Measurements from ENCODE around the gene ASB13.
A peak's percentile ranks its signal among the peaks of the same experiment; 100 is the strongest.

Gene ASB13

DNA sequence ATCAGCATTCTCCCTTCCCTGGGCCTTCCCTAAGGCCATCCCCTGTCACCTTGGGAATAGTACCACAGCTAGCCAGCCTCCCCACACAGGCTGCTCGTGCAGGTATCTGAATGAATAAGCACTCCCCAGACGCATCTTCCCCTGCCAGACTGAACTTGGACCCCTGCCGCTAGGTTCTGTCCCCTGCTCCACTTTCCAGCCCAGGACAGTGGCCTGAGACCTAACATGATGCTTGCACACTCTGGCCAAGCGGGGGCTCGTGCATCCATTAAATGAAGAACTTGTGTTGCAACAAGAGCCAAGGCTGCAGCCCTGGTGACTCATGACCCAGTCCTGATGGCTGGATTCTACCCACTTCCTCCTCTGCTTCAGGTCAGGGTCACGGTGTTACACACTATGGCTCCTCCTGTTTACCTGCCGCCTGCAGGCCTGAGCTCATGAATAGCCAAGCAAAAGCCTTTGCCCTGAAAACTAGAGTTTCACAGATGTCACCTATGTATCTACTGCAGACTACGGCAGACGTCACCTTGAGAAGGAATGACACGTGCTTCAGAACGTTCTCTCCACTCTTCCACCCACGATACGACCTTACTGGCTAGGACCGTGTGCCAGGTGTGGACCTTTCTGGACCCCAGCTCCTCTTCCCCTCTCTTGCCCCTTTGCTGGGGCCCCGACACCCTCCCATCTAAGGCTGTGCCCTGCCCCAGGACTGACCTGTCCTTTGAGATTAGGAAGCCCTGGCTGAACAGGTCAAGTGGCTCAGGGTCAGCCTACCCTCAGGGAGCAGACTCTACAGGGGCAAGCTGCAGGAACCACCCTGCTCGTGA lies 6.5 kb downstream of the ASB13 start:
- Histone ChIP-seq H2BK12ac (ENCODE audit: low read length) (no peak overlapping the region), H4K91ac (ENCODE audit: low read depth, low read length, poor library complexity) (no peak overlapping the region), H4K8ac (ENCODE audit: low read depth, low read length) (no peak overlapping the region), H3K14ac (ENCODE audit: low read length) (peak overlapping the region; percentile 31), H3K27ac (replicated peaks; ENCODE audit: low read length) (no peak overlapping the region), H3K18ac (ENCODE audit: low read length) (peak overlapping the region; percentile 67), H3K79me1 (ENCODE audit: low read depth, low read length) (peaks cover 2% of the 10 kb centered on the region), H3K36me3 (replicated peaks in 1 of 2; ENCODE audit: control insufficient read depth in 2 of 2, insufficient read depth in 2 of 2, low read length in 2 of 2) (no peaks in the 10 kb centered on the region), H3K9me3 (replicated peaks in 1 of 2; ENCODE audit: control insufficient read depth in 2 of 2, insufficient read depth in 1 of 2, low read depth in 1 of 2, low read length in 2 of 2) (no peaks in the 10 kb centered on the region), H3K4me1 (ENCODE audit: control insufficient read depth in 2 of 2, insufficient read depth in 1 of 2, low read depth in 1 of 2, low read length in 2 of 2) (peaks cover 3 to 15% of the 10 kb centered on the region in 2 donors), H3K4me3 (ENCODE audit: low read length in 2 of 2) (peak overlapping the region in 1 of 2 donors; percentile 32), H2BK5ac (ENCODE audit: low read length) (no peak overlapping the region), H3K4ac (ENCODE audit: low read length) (no peak overlapping the region), H3K27me3 (ENCODE audit: control insufficient read depth in 3 of 3, insufficient read depth in 3 of 3, low read depth in 1 of 3, low read length in 3 of 3) (no peaks in the 10 kb centered on the region), H3K9ac (ENCODE audit: low read depth, low read length, poor library complexity) (peak overlapping the region; percentile 72), H2BK15ac (ENCODE audit: low read length) (peak overlapping the region; percentile 23), H3K23ac (ENCODE audit: low read depth, low read length, poor library complexity) (peak overlapping the region; percentile 77), H3K4me2 (ENCODE audit: insufficient read depth, low read length, poor library complexity, severe bottlenecking) (no peak overlapping the region), H2AFZ (ENCODE audit: low read length) (no peak overlapping the region), H2BK120ac (ENCODE audit: low read depth, low read length) (no peak overlapping the region), H2AK5ac (ENCODE audit: low read depth, low read length) (peak overlapping the region; percentile 68)
- no peak for DNase-seq (ENCODE audit: low spot score)
- WGBS, 2 donors (ENCODE audit: extremely low coverage in 2 of 2, insufficient read length in 2 of 2, insufficient replicate concordance in 1 of 2): no CpG with 5 or more reads among the region's 16 CpGs

DNA sequence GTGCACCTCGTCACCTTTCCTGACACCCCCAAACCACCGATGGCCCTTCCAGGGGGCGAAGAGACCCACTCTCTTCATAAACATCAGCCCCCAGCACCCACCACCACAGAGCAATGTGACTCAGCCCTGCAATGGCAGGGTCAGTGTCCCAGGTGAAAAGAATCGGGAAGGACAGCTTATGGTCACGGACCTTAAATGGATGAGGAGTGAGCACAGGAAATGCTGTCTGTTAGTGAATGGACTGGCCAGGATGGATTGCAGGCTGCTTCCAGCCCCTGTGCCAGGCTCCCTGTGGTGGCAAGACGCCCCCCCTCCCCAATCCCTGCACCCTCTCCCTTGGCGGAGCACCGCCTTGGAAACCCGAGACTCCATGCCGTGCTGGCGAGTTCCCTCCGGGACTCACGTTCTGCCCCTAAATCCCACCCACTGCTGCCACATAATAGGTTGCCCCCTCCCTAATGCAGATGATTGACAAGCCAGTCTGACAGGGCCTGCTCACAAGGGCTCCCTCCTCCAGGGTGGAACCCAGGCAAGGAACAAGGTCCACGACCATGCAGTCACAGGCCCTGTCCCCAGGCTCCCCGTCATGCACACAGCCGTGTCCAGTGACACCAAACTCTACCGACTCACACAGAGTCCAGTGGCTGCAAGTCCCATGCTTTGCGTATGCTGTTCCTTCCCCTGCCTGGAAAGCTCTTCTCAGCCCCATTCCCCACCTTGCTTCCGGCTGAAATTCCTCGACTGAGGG lies 7.3 kb downstream of the ASB13 start:
- Histone ChIP-seq H3K36me3 (replicated peaks in 1 of 2; ENCODE audit: control insufficient read depth in 2 of 2, insufficient read depth in 2 of 2, low read length in 2 of 2) (no peaks in the 10 kb centered on the region), H3K4me1 (ENCODE audit: control insufficient read depth in 2 of 2, insufficient read depth in 1 of 2, low read depth in 1 of 2, low read length in 2 of 2) (peaks cover 3 to 15% of the 10 kb centered on the region in 2 donors), H3K9me3 (replicated peaks in 1 of 2; ENCODE audit: control insufficient read depth in 2 of 2, insufficient read depth in 1 of 2, low read depth in 1 of 2, low read length in 2 of 2) (no peaks in the 10 kb centered on the region), H3K18ac (ENCODE audit: low read length) (peak overlapping the region; percentile 76), H2BK15ac (ENCODE audit: low read length) (peak overlapping the region; percentile 23), H3K4me2 (ENCODE audit: insufficient read depth, low read length, poor library complexity, severe bottlenecking) (peak overlapping the region; percentile 29), H2AFZ (ENCODE audit: low read length) (no peak overlapping the region), H4K8ac (ENCODE audit: low read depth, low read length) (no peak overlapping the region), H2BK120ac (ENCODE audit: low read depth, low read length) (no peak overlapping the region), H3K79me1 (ENCODE audit: low read depth, low read length) (peaks cover 2% of the 10 kb centered on the region), H3K14ac (ENCODE audit: low read length) (no peak overlapping the region), H3K4me3 (ENCODE audit: low read length in 2 of 2) (no peak overlapping the region), H3K27me3 (ENCODE audit: control insufficient read depth in 3 of 3, insufficient read depth in 3 of 3, low read depth in 1 of 3, low read length in 3 of 3) (no peaks in the 10 kb centered on the region), H3K4ac (ENCODE audit: low read length) (no peak overlapping the region), H2BK12ac (ENCODE audit: low read length) (no peak overlapping the region), H4K91ac (ENCODE audit: low read depth, low read length, poor library complexity) (no peak overlapping the region), H3K23ac (ENCODE audit: low read depth, low read length, poor library complexity) (no peak overlapping the region), H2BK5ac (ENCODE audit: low read length) (no peak overlapping the region), H3K9ac (ENCODE audit: low read depth, low read length, poor library complexity) (peak overlapping the region; percentile 72), H2AK5ac (ENCODE audit: low read depth, low read length) (peak overlapping the region; percentile 68), H3K27ac (replicated peaks; ENCODE audit: low read length) (no peak overlapping the region)
- peak; percentile 33 for DNase-seq (ENCODE audit: low spot score)
- no CpG with 5 or more reads among the region's 20 CpGs for WGBS, 2 donors (ENCODE audit: extremely low coverage in 2 of 2, insufficient read length in 2 of 2, insufficient replicate concordance in 1 of 2)

DNA sequence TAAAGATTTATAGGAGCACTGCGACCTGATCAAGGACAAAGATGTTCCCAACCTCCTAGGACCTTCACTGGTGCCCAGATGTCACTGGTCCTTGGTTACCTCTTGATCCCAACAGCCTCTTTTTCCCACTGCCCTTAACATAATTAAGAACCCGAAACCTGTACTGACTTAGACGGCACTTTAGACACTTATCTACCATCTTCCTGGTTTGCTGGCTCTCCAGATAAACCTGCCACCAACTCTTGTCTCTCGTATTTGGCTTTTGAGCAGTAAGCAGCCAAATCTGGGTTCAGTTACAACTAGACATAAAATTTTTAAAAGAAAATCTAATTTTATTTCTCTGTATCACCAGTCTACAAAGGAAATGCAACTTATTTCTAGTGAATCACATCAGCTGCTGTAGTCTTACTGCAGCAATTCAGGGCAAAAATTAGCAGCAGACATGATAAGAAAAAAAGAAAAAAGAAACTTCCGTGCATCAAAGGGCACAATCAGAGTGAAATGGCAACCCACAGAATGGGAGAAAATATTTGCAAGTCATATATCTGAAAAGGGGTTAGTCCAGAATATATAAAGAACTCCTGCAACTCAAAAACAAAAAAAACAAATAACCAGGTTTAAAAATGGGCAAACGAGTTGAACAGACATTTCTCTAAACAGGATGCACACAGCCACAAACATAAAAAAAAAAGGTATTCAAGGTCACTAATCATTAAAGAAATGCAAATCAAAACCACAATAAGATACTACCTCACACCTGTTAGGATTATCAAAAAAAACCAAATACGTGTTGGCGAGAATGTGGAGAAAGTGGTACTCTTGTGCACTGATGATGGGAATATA lies 9.4 kb downstream of the ASB13 start:
- H4K8ac ChIP-seq (ENCODE audit: low read depth, low read length): no peak overlapping the region
- H3K4me3 ChIP-seq (ENCODE audit: low read length in 2 of 2): no peak overlapping the region
- H3K36me3 ChIP-seq (replicated peaks in 1 of 2; ENCODE audit: control insufficient read depth in 2 of 2, insufficient read depth in 2 of 2, low read length in 2 of 2): no peaks in the 10 kb centered on the region
- H2BK5ac ChIP-seq (ENCODE audit: low read length): no peak overlapping the region
- H3K14ac ChIP-seq (ENCODE audit: low read length): no peak overlapping the region
- H2BK120ac ChIP-seq (ENCODE audit: low read depth, low read length): no peak overlapping the region
- peaks cover 3 to 15% of the 10 kb centered on the region in 2 donors for H3K4me1 ChIP-seq (ENCODE audit: control insufficient read depth in 2 of 2, insufficient read depth in 1 of 2, low read depth in 1 of 2, low read length in 2 of 2)
- H3K23ac ChIP-seq (ENCODE audit: low read depth, low read length, poor library complexity): no peak overlapping the region
- no peak overlapping the region for H3K27ac ChIP-seq (replicated peaks; ENCODE audit: low read length)
- H3K9ac ChIP-seq (ENCODE audit: low read depth, low read length, poor library complexity): no peak overlapping the region
- DNase-seq (ENCODE audit: low spot score): no peak
- H3K27me3 ChIP-seq (ENCODE audit: control insufficient read depth in 3 of 3, insufficient read depth in 3 of 3, low read depth in 1 of 3, low read length in 3 of 3): no peaks in the 10 kb centered on the region
- no peak overlapping the region for H2AFZ ChIP-seq (ENCODE audit: low read length)
- no peak overlapping the region for H2BK12ac ChIP-seq (ENCODE audit: low read length)
- no peak overlapping the region for H3K4ac ChIP-seq (ENCODE audit: low read length)
- peaks cover 0 to 2% of the 10 kb centered on the region in 2 donors for H3K9me3 ChIP-seq (replicated peaks in 1 of 2; ENCODE audit: control insufficient read depth in 2 of 2, insufficient read depth in 1 of 2, low read depth in 1 of 2, low read length in 2 of 2)
- no peak overlapping the region for H3K4me2 ChIP-seq (ENCODE audit: insufficient read depth, low read length, poor library complexity, severe bottlenecking)
- no peak overlapping the region for H3K18ac ChIP-seq (ENCODE audit: low read length)
- H2AK5ac ChIP-seq (ENCODE audit: low read depth, low read length): no peak overlapping the region
- no peak overlapping the region for H4K91ac ChIP-seq (ENCODE audit: low read depth, low read length, poor library complexity)
- WGBS, 2 donors (ENCODE audit: extremely low coverage in 2 of 2, insufficient read length in 2 of 2, insufficient replicate concordance in 1 of 2): no CpG with 5 or more reads among the region's 8 CpGs
- H3K79me1 ChIP-seq (ENCODE audit: low read depth, low read length): peaks cover 2% of the 10 kb centered on the region
- no peak overlapping the region for H2BK15ac ChIP-seq (ENCODE audit: low read length)
